H1 (cell line): ENCODE measurements around the gene KRT12. TPM values are rescaled to one million over a fixed set of nuclear protein-coding genes. Genes with fewer than 3 reads are reported as not detected.

ENCODE experiments used
- polyA plus RNA-seq, 7 experiments: library from polyadenylated mRNA; depleted of rRNA in 3 of 7; stranded (reverse) in 5 of 7; unstranded in 2 of 7; fragments of >200 nt in 5 of 7; fragments of 200-250 nt in 2 of 7; gene quantifications; 1 replicate in 5 of 7; 2 replicates in 1 of 7; 4 replicates in 1 of 7; pipeline versions ENCODE4 v1.2.1 to v1.2.3, GENCODE V29; 2011 to 2013; ENCODE audit warnings: missing spikeins in 2 of 7, mixed read lengths in 2 of 7
- total RNA-seq: library from RNA; stranded (reverse); fragmentation: NEBNext Ultra II Directional; extraction: Animal tissue kit (Norgen Biotek cat#: 25700); gene quantifications from 2 replicates; pipeline ENCODE4 v1.2.1, GENCODE V29; 2021
- TF ChIP-seq, protein P1 (sequence below): IDR thresholded peaks from 2 replicates; pipeline ENCODE4 v1.6.1; 2012; ENCODE audit warnings: low read length, inconsistent platforms

Gene KRT12
- total and polyA plus RNA-seq, 2 of the 8 experiments (the other 6 are each of a cell fraction or from before 2014, with no cell fraction given) = not detected

GRCh38 chr17:40896916-40897455 is 30.0 kb upstream of the KRT12 start (continued):
- TF ChIP-seq, protein P1, sequence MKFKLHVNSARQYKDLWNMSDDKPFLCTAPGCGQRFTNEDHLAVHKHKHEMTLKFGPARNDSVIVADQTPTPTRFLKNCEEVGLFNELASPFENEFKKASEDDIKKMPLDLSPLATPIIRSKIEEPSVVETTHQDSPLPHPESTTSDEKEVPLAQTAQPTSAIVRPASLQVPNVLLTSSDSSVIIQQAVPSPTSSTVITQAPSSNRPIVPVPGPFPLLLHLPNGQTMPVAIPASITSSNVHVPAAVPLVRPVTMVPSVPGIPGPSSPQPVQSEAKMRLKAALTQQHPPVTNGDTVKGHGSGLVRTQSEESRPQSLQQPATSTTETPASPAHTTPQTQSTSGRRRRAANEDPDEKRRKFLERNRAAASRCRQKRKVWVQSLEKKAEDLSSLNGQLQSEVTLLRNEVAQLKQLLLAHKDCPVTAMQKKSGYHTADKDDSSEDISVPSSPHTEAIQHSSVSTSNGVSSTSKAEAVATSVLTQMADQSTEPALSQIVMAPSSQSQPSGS = no peak
